HEK293 (cell line): ENCODE results near the gene RGL3.
A peak's percentile ranks its signal among the peaks of the same experiment; 100 is the strongest.

Experiments
- FEZF1 ChIP-seq: fragments of 450-650 bp; formaldehyde crosslinking; IDR thresholded peaks from 2 replicates; pipeline ENCODE4 v1.5.1; 2016; ENCODE audit warnings: missing biosample characterization, missing genetic modification characterization
- GLIS1 ChIP-seq: fragments of 450-650 bp; formaldehyde crosslinking; IDR thresholded peaks from 2 replicates; pipeline ENCODE4 v1.5.1; 2016; ENCODE audit warnings: missing biosample characterization, missing genetic modification characterization
- KLF9 ChIP-seq: fragments of 450-650 bp; formaldehyde crosslinking; IDR thresholded peaks from 2 replicates; pipeline ENCODE4 v1.5.1; 2016; ENCODE audit warnings: missing biosample characterization, missing genetic modification characterization, low read depth
- SP2 ChIP-seq: fragments of 450-650 bp; formaldehyde crosslinking; IDR thresholded peaks from 2 replicates; pipeline ENCODE4 v1.5.1; 2016; ENCODE audit warnings: missing biosample characterization, missing genetic modification characterization
- ZNF169 ChIP-seq: fragments of 450-650 bp; formaldehyde crosslinking; IDR thresholded peaks from 2 replicates; pipeline ENCODE4 v1.5.1; 2016; ENCODE audit warnings: missing biosample characterization, missing genetic modification characterization
- ZNF239 ChIP-seq: fragments of 450-650 bp; formaldehyde crosslinking; IDR thresholded peaks from 2 replicates; pipeline ENCODE4 v1.5.1; 2016; ENCODE audit warnings: missing biosample characterization, missing genetic modification characterization
- ZNF510 ChIP-seq: fragments of 450-650 bp; formaldehyde crosslinking; IDR thresholded peaks from 2 replicates; pipeline ENCODE4 v1.5.1; 2018; ENCODE audit warnings: mild to moderate bottlenecking, missing genetic modification characterization, missing biosample characterization; ENCODE audit not compliant: insufficient replicate concordance
- ZNF529 ChIP-seq: fragments of 450-650 bp; formaldehyde crosslinking; IDR thresholded peaks from 2 replicates; pipeline ENCODE4 v1.5.1; 2017; ENCODE audit warnings: missing genetic modification characterization, missing biosample characterization; ENCODE audit not compliant: insufficient replicate concordance
- ZNF549 ChIP-seq: fragments of 450-650 bp; IDR thresholded peaks from 2 replicates; pipeline ENCODE4 v1.5.1; 2018; ENCODE audit warnings: missing biosample characterization, missing genetic modification characterization, mild to moderate bottlenecking, inconsistent platforms, moderate library complexity
- ZNF621 ChIP-seq: fragments of 450-650 bp; formaldehyde crosslinking; IDR thresholded peaks from 2 replicates; pipeline ENCODE4 v1.5.1; 2017; ENCODE audit warnings: missing biosample characterization, missing genetic modification characterization
- ZNF660 ChIP-seq: fragments of 450-650 bp; IDR thresholded peaks from 2 replicates; pipeline ENCODE4 v1.5.1; 2018; ENCODE audit warnings: missing biosample characterization, mild to moderate bottlenecking, missing genetic modification characterization
- TF ChIP-seq, protein P1 (sequence below): fragments of 450-650 bp; formaldehyde crosslinking; IDR thresholded peaks from 2 replicates; pipeline ENCODE4 v1.5.1; 2016; ENCODE audit warnings: missing biosample characterization, missing genetic modification characterization, borderline replicate concordance
- TF ChIP-seq, protein P2 (sequence below): fragments of 450-650 bp; formaldehyde crosslinking; IDR thresholded peaks from 2 replicates; pipeline ENCODE4 v1.5.1; 2016; ENCODE audit warnings: missing biosample characterization, missing genetic modification characterization
- TF ChIP-seq, protein P3 (sequence below): fragments of 450-650 bp; formaldehyde crosslinking; IDR thresholded peaks from 2 replicates; pipeline ENCODE4 v1.5.1; 2016; ENCODE audit warnings: missing biosample characterization, missing genetic modification characterization
- TF ChIP-seq, protein P4 (sequence below): fragments of 450-650 bp; formaldehyde crosslinking; IDR thresholded peaks from 2 replicates; pipeline ENCODE4 v1.5.1; 2017; ENCODE audit warnings: missing biosample characterization, missing genetic modification characterization
- TF ChIP-seq, protein P5 (sequence below): fragments of 450-650 bp; formaldehyde crosslinking; IDR thresholded peaks from 2 replicates; pipeline ENCODE4 v1.5.0; 2017; ENCODE audit warnings: missing biosample characterization, missing genetic modification characterization, borderline replicate concordance
- TF ChIP-seq, protein P6 (sequence below): fragments of 450-650 bp; formaldehyde crosslinking; IDR thresholded peaks from 2 replicates; pipeline ENCODE4 v1.5.1; 2016; ENCODE audit warnings: missing biosample characterization, missing genetic modification characterization
- TF ChIP-seq, protein P7 (sequence below): fragments of 450-650 bp; formaldehyde crosslinking; IDR thresholded peaks from 2 replicates; pipeline ENCODE4 v1.5.1; 2016; ENCODE audit warnings: missing biosample characterization, missing genetic modification characterization
- TF ChIP-seq, protein P8 (sequence below): fragments of 450-650 bp; formaldehyde crosslinking; IDR thresholded peaks from 2 replicates; pipeline ENCODE4 v1.5.1; 2016; ENCODE audit warnings: missing biosample characterization, missing genetic modification characterization

RGL3 gene

DNA sequence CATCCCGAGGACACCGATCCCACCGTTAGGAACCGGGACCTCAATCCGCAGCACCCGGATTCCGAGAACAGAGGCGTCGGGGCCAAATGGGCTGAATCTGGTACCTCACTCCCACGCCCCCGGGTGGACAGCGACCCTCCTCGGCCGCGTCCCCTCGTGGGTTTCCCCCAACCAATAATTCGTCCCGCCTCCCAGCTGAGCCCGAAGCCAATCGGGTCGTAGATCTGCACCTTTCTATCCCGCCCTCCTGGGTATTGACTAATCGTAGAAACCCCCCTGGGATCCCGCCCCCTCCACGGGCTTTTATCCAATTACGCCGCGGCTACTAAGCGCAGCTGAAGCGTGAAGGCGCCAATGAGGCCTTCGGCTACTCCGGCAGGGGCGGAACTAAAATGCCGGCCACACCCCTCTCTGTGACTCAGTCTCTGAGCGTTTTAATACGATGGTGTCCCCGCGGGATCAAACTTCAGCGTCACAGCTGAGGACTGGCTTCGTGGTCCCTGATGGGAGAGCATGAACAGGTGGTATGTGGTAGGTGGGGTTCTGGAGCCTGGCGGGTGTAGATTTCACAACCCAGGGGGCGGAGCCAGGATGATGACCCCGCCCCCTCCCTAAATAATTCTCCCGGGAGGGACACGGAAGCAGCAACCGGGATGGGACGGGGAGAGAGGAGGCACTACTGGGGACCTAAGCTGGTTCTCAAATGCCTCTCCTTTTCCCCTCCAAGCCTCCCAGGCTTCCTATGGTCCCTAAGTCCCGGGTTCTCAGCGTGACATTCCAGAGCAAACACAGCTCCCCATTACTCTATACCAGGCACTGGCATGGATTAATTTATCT lies 72.8 kb downstream of the RGL3 start, which contains the start of the genes CCDC159 and TMEM205 (continued):
- TF ChIP-seq ZNF510 (tag by site-specific recombination) (no peak), ZNF529 (tag by site-specific recombination) (no peak), ZNF549 (tag by site-specific recombination) (no peak), ZNF660 (tag by site-specific recombination) (no peak; the same call in 1 of the 2 replicates), ZNF621 (tag by site-specific recombination) (no peak), SP2 (tag by site-specific recombination) (peak; percentile 98), FEZF1 (tag by site-specific recombination) (no peak), ZNF239 (no peak), GLIS1 (tag by site-specific recombination) (peak; percentile 65), KLF9 (tag by site-specific recombination) (peak; percentile 94), ZNF169 (tag by site-specific recombination) (no peak)
- TF ChIP-seq, protein P1, sequence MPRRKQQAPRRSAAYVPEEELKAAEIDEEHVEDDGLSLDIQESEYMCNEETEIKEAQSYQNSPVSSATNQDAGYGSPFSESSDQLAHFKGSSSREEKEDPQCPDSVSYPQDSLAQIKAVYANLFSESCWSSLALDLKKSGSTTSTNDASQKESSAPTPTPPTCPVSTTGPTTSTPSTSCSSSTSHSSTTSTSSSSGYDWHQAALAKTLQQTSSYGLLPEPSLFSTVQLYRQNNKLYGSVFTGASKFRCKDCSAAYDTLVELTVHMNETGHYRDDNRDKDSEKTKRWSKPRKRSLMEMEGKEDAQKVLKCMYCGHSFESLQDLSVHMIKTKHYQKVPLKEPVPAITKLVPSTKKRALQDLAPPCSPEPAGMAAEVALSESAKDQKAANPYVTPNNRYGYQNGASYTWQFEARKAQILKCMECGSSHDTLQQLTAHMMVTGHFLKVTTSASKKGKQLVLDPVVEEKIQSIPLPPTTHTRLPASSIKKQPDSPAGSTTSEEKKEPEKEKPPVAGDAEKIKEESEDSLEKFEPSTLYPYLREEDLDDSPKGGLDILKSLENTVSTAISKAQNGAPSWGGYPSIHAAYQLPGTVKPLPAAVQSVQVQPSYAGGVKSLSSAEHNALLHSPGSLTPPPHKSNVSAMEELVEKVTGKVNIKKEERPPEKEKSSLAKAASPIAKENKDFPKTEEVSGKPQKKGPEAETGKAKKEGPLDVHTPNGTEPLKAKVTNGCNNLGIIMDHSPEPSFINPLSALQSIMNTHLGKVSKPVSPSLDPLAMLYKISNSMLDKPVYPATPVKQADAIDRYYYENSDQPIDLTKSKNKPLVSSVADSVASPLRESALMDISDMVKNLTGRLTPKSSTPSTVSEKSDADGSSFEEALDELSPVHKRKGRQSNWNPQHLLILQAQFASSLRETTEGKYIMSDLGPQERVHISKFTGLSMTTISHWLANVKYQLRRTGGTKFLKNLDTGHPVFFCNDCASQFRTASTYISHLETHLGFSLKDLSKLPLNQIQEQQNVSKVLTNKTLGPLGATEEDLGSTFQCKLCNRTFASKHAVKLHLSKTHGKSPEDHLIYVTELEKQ (tag by site-specific recombination) = no peak
- TF ChIP-seq, protein P2, sequence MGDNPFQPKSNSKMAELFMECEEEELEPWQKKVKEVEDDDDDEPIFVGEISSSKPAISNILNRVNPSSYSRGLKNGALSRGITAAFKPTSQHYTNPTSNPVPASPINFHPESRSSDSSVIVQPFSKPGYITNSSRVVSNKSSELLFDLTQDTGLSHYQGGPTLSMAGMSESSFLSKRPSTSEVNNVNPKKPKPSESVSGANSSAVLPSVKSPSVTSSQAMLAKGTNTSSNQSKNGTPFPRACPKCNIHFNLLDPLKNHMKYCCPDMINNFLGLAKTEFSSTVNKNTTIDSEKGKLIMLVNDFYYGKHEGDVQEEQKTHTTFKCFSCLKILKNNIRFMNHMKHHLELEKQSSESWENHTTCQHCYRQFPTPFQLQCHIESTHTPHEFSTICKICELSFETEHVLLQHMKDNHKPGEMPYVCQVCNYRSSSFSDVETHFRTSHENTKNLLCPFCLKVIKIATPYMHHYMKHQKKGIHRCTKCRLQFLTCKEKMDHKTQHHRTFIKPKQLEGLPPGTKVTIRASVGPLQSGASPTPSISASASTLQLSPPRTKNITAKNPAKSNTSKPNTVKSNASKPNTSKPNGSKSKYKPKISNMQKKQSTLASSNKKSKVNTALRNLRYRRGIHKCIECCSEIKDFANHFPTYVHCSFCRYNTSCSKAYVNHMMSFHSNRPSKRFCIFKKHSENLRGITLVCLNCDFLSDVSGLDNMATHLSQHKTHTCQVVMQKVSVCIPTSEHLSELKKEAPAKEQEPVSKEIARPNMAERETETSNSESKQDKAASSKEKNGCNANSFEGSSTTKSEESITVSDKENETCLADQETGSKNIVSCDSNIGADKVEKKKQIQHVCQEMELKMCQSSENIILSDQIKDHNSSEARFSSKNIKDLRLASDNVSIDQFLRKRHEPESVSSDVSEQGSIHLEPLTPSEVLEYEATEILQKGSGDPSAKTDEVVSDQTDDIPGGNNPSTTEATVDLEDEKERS (tag by site-specific recombination) = no peak
- TF ChIP-seq, protein P3, sequence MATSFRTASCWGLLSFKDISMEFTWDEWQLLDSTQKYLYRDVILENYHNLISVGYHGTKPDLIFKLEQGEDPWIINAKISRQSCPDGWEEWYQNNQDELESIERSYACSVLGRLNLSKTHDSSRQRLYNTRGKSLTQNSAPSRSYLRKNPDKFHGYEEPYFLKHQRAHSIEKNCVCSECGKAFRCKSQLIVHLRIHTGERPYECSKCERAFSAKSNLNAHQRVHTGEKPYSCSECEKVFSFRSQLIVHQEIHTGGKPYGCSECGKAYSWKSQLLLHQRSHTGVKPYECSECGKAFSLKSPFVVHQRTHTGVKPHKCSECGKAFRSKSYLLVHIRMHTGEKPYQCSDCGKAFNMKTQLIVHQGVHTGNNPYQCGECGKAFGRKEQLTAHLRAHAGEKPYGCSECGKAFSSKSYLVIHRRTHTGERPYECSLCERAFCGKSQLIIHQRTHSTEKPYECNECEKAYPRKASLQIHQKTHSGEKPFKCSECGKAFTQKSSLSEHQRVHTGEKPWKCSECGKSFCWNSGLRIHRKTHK = no peak
- TF ChIP-seq, protein P4, sequence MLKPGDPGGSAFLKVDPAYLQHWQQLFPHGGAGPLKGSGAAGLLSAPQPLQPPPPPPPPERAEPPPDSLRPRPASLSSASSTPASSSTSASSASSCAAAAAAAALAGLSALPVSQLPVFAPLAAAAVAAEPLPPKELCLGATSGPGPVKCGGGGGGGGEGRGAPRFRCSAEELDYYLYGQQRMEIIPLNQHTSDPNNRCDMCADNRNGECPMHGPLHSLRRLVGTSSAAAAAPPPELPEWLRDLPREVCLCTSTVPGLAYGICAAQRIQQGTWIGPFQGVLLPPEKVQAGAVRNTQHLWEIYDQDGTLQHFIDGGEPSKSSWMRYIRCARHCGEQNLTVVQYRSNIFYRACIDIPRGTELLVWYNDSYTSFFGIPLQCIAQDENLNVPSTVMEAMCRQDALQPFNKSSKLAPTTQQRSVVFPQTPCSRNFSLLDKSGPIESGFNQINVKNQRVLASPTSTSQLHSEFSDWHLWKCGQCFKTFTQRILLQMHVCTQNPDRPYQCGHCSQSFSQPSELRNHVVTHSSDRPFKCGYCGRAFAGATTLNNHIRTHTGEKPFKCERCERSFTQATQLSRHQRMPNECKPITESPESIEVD (tag by site-specific recombination) = no peak
- TF ChIP-seq, protein P5, sequence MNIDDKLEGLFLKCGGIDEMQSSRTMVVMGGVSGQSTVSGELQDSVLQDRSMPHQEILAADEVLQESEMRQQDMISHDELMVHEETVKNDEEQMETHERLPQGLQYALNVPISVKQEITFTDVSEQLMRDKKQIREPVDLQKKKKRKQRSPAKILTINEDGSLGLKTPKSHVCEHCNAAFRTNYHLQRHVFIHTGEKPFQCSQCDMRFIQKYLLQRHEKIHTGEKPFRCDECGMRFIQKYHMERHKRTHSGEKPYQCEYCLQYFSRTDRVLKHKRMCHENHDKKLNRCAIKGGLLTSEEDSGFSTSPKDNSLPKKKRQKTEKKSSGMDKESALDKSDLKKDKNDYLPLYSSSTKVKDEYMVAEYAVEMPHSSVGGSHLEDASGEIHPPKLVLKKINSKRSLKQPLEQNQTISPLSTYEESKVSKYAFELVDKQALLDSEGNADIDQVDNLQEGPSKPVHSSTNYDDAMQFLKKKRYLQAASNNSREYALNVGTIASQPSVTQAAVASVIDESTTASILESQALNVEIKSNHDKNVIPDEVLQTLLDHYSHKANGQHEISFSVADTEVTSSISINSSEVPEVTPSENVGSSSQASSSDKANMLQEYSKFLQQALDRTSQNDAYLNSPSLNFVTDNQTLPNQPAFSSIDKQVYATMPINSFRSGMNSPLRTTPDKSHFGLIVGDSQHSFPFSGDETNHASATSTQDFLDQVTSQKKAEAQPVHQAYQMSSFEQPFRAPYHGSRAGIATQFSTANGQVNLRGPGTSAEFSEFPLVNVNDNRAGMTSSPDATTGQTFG (tag by site-specific recombination) = no peak
- TF ChIP-seq, protein P6, sequence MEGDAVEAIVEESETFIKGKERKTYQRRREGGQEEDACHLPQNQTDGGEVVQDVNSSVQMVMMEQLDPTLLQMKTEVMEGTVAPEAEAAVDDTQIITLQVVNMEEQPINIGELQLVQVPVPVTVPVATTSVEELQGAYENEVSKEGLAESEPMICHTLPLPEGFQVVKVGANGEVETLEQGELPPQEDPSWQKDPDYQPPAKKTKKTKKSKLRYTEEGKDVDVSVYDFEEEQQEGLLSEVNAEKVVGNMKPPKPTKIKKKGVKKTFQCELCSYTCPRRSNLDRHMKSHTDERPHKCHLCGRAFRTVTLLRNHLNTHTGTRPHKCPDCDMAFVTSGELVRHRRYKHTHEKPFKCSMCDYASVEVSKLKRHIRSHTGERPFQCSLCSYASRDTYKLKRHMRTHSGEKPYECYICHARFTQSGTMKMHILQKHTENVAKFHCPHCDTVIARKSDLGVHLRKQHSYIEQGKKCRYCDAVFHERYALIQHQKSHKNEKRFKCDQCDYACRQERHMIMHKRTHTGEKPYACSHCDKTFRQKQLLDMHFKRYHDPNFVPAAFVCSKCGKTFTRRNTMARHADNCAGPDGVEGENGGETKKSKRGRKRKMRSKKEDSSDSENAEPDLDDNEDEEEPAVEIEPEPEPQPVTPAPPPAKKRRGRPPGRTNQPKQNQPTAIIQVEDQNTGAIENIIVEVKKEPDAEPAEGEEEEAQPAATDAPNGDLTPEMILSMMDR = peak; percentile 88
- TF ChIP-seq, protein P7, sequence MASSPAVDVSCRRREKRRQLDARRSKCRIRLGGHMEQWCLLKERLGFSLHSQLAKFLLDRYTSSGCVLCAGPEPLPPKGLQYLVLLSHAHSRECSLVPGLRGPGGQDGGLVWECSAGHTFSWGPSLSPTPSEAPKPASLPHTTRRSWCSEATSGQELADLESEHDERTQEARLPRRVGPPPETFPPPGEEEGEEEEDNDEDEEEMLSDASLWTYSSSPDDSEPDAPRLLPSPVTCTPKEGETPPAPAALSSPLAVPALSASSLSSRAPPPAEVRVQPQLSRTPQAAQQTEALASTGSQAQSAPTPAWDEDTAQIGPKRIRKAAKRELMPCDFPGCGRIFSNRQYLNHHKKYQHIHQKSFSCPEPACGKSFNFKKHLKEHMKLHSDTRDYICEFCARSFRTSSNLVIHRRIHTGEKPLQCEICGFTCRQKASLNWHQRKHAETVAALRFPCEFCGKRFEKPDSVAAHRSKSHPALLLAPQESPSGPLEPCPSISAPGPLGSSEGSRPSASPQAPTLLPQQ = no peak; the same call in none of the 2 replicates
- TF ChIP-seq, protein P8, sequence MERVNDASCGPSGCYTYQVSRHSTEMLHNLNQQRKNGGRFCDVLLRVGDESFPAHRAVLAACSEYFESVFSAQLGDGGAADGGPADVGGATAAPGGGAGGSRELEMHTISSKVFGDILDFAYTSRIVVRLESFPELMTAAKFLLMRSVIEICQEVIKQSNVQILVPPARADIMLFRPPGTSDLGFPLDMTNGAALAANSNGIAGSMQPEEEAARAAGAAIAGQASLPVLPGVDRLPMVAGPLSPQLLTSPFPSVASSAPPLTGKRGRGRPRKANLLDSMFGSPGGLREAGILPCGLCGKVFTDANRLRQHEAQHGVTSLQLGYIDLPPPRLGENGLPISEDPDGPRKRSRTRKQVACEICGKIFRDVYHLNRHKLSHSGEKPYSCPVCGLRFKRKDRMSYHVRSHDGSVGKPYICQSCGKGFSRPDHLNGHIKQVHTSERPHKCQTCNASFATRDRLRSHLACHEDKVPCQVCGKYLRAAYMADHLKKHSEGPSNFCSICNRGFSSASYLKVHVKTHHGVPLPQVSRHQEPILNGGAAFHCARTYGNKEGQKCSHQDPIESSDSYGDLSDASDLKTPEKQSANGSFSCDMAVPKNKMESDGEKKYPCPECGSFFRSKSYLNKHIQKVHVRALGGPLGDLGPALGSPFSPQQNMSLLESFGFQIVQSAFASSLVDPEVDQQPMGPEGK (tag by site-specific recombination) = peak; percentile 79
